ENCODE data around the gene COCH.

GRCh38 chr14:30876692-30877091, 2.3 kb downstream of the COCH start:
- TF ChIP-seq SP1 (IDR thresholded peaks at IDR 0.05) (no peak), FOXK2 (IDR thresholded peaks at IDR 0.05) (no peak), TARDBP (IDR thresholded peaks at IDR 0.05) (no peak), FOXM1 (IDR thresholded peaks at IDR 0.05; ENCODE audit: borderline replicate concordance) (no peak), BHLHE40 (IDR thresholded peaks at IDR 0.05; ENCODE audit: borderline replicate concordance) (no peak), L3MBTL2 (conservative IDR thresholded peaks at IDR 0.05) (no peak)
